GM23248 (cell line): ENCODE measurements around the gene ATP2A3. TPM values are rescaled to one million over a fixed set of nuclear protein-coding genes. Genes with fewer than 3 reads are reported as not detected.

Experiments
- DNase-seq: peaks from one replicate; pipeline ENCODE4 v3.0.0-alpha.2; 2015
- H2AFZ ChIP-seq: fragments of 200-600 bp; sonication (generic); 2 replicates; pipeline ENCODE4 v1.6.1; 2016; ENCODE audit warnings: antibody characterized with exemption
- H3F3A ChIP-seq: fragments of 200-600 bp; sonication (generic); 2 replicates; pipeline ENCODE4 v1.6.1; 2016; ENCODE audit warnings: mild to moderate bottlenecking, antibody characterized with exemption, mixed run types; ENCODE audit not compliant: insufficient read depth
- H3K27ac ChIP-seq: fragments of 200-600 bp; sonication (generic); 2 replicates; pipeline ENCODE4 v1.5.1; 2016; ENCODE audit warnings: mild to moderate bottlenecking
- H3K27me3 ChIP-seq: fragments of 200-600 bp; sonication (generic); replicated peaks from 2 replicates; pipeline ENCODE4 v1.6.1; 2016; ENCODE audit warnings: mild to moderate bottlenecking; ENCODE audit not compliant: insufficient read depth
- H3K36me3 ChIP-seq: fragments of 200-600 bp; sonication (generic); 2 replicates; pipeline ENCODE4 v1.6.1; 2016; ENCODE audit warnings: low read depth, mild to moderate bottlenecking
- H3K4me1 ChIP-seq: fragments of 200-600 bp; sonication (generic); 2 replicates; pipeline ENCODE4 v1.6.1; 2016; ENCODE audit warnings: mild to moderate bottlenecking; ENCODE audit not compliant: insufficient read depth
- H3K4me2 ChIP-seq: fragments of 200-600 bp; sonication (generic); one replicate; pipeline ENCODE4 v1.6.1; 2016; ENCODE audit warnings: mild to moderate bottlenecking; ENCODE audit not compliant: unreplicated experiment
- H3K4me3 ChIP-seq: fragments of 200-600 bp; sonication (generic); 2 replicates; pipeline ENCODE4 v1.5.1; 2016; ENCODE audit warnings: mild to moderate bottlenecking
- H3K79me2 ChIP-seq: fragments of 200-600 bp; sonication (generic); 2 replicates; pipeline ENCODE4 v1.6.1; 2016; ENCODE audit warnings: mild to moderate bottlenecking; ENCODE audit not compliant: insufficient read depth
- H3K9ac ChIP-seq: fragments of 200-600 bp; sonication (generic); 2 replicates; pipeline ENCODE4 v1.6.1; 2016; ENCODE audit warnings: mild to moderate bottlenecking
- H3K9me2 ChIP-seq: fragments of 200-600 bp; sonication (generic); 2 replicates; pipeline ENCODE4 v1.6.1; 2016; ENCODE audit warnings: mixed run types, mild to moderate bottlenecking, moderate library complexity; ENCODE audit not compliant: insufficient read depth
- H3K9me3 ChIP-seq: fragments of 200-600 bp; sonication (generic); one replicate; pipeline ENCODE4 v1.6.1; 2017; ENCODE audit warnings: low read depth
- H4K20me1 ChIP-seq: fragments of 200-600 bp; sonication (generic); 2 replicates; pipeline ENCODE4 v1.6.0; 2016; ENCODE audit not compliant: insufficient read depth
- EZH2 ChIP-seq: fragments of 200-600 bp; sonication (generic); IDR thresholded peaks from 2 replicates; pipeline ENCODE4 v1.6.1; 2018; ENCODE audit warnings: antibody characterized with exemption, mild to moderate bottlenecking; ENCODE audit not compliant: insufficient read depth, poor library complexity, severe bottlenecking
- EZH2phosphoT487 ChIP-seq: fragments of 200-600 bp; sonication (generic); IDR thresholded peaks from 2 replicates; pipeline ENCODE4 v1.6.1; 2018; ENCODE audit warnings: antibody characterized with exemption, moderate library complexity, mild to moderate bottlenecking, low read depth; ENCODE audit not compliant: insufficient read depth
- WGBS, 2 experiments: methylation state at CpG; one replicate each; pipeline ENCODE4 v1.1.6; 2015 to 2017; ENCODE audit warnings: low lambda C conversion rate in 2 of 2, low coverage in 1 of 2; ENCODE audit errors: missing lambda C conversion rate in 2 of 2; 5-methylcytosine and 5-hydroxymethylcytosine counted together
- in situ Hi-C: fragments of 300-500 bp; cut with MboI; formaldehyde crosslinking; loops from 2 replicates; pipeline ENCODE4 v1.15.0; 2020
- polyA plus RNA-seq: library from polyadenylated mRNA; unstranded; fragments of >200 nt; fragmentation: Nextera tagmentation; extraction: Ambion mirVana; gene quantifications from 2 replicates; pipeline ENCODE4 v1.2.1, GENCODE V29; 2016
- total RNA-seq: library from RNA; depleted of rRNA; stranded (reverse); fragments of >200 nt; shearing (Covaris generic); gene quantifications from 2 replicates; pipeline ENCODE4 v1.2.3, GENCODE V29; 2014

The ATP2A3 gene
- total and polyA plus RNA-seq, 2 experiments from 2014 or later: 0.81 to 0.86 TPM

GRCh38 chr17:3961564-3962047 is 2.6 kb downstream of the ATP2A3 start:
- H3K4me3 ChIP-seq: no peak overlapping the region
- no peaks in the 10 kb centered on the region for H3K36me3 ChIP-seq
- no peak overlapping the region for H3K9ac ChIP-seq
- H3K79me2 ChIP-seq: no peaks in the 10 kb centered on the region
- no peaks in the 10 kb centered on the region for H4K20me1 ChIP-seq
- WGBS, 2 experiments: 58 to 67% methylated on average over 4 to 5 of the region's 5 CpGs
- H3K4me2 ChIP-seq: no peak overlapping the region
- H3F3A ChIP-seq: no peaks in the 10 kb centered on the region
- H2AFZ ChIP-seq: no peak overlapping the region
- no peaks in the 10 kb centered on the region for H3K9me2 ChIP-seq
- DNase-seq: no peak
- in situ Hi-C loops: no loop called here
- no peaks in the 10 kb centered on the region for H3K4me1 ChIP-seq
- no peak for TF ChIP-seq EZH2phosphoT487
- peaks cover 25% of the 10 kb centered on the region for H3K27me3 ChIP-seq
- H3K9me3 ChIP-seq: no peaks in the 10 kb centered on the region
- no peak overlapping the region for H3K27ac ChIP-seq

- Histone ChIP-seq H3K4me1 (no peaks in the 10 kb centered on the region), H3K9me3 (no peaks in the 10 kb centered on the region), H2AFZ (no peak overlapping the region), H3K27me3 (peaks cover 25% of the 10 kb centered on the region), H3F3A (no peaks in the 10 kb centered on the region), H3K4me3 (no peak overlapping the region), H4K20me1 (no peaks in the 10 kb centered on the region), H3K4me2 (no peak overlapping the region), H3K36me3 (no peaks in the 10 kb centered on the region), H3K9me2 (no peaks in the 10 kb centered on the region), H3K9ac (no peak overlapping the region), H3K79me2 (no peaks in the 10 kb centered on the region), H3K27ac (no peak overlapping the region)
- TF ChIP-seq EZH2phosphoT487 (no peak), EZH2 (no peak)
- peak; percentile 34 for DNase-seq
- 63 to 72% methylated on average over 14 of the region's 14 CpGs for WGBS, 2 experiments
- in situ Hi-C loops: no loop called here
These were observed 3.5 kb downstream of the ATP2A3 start for GRCh38 chr17:3960764-3961163.

- Histone ChIP-seq H3K36me3 (no peaks in the 10 kb centered on the region), H4K20me1 (no peaks in the 10 kb centered on the region), H3F3A (no peaks in the 10 kb centered on the region), H3K4me2 (no peak overlapping the region), H2AFZ (no peak overlapping the region), H3K4me1 (no peaks in the 10 kb centered on the region), H3K79me2 (no peaks in the 10 kb centered on the region), H3K27me3 (peaks cover 25% of the 10 kb centered on the region), H3K27ac (no peak overlapping the region), H3K9me2 (no peaks in the 10 kb centered on the region), H3K9ac (no peak overlapping the region), H3K4me3 (no peak overlapping the region), H3K9me3 (no peaks in the 10 kb centered on the region)
- in situ Hi-C loops: no loop called here
- DNase-seq: no peak
- WGBS, 2 experiments: 95 to 96% methylated on average over 14 of the region's 14 CpGs
- TF ChIP-seq EZH2: no peak
- TF ChIP-seq EZH2phosphoT487: no peak
These were observed 4.2 kb downstream of the ATP2A3 start for GRCh38 chr17:3959921-3960601.

- Histone ChIP-seq H2AFZ (no peak overlapping the region), H3K79me2 (no peaks in the 10 kb centered on the region)
These were observed 4.8 kb downstream of the ATP2A3 start for GRCh38 chr17:3959295-3959899.

More at GRCh38 chr17:3959295-3959899, 4.8 kb downstream of the ATP2A3 start:
- Histone ChIP-seq H3K27ac (no peak overlapping the region), H3K9me3 (no peaks in the 10 kb centered on the region), H3K36me3 (no peaks in the 10 kb centered on the region), H3K27me3 (peaks cover 25% of the 10 kb centered on the region), H3K9me2 (no peaks in the 10 kb centered on the region), H3K4me3 (no peak overlapping the region), H3F3A (no peaks in the 10 kb centered on the region), H4K20me1 (no peaks in the 10 kb centered on the region), H3K9ac (no peak overlapping the region), H3K4me2 (no peak overlapping the region), H3K4me1 (no peaks in the 10 kb centered on the region)
- 69 to 73% methylated on average over 15 of the region's 15 CpGs for WGBS, 2 experiments
- in situ Hi-C loops: no loop called here
- DNase-seq: peak; percentile 55
- TF ChIP-seq EZH2phosphoT487: no peak
- no peak for TF ChIP-seq EZH2
